ENCODE results near the gene SPART. TPM values are rescaled to one million over a fixed set of nuclear protein-coding genes. Genes with fewer than 3 reads are reported as not detected.
A peak's percentile ranks its signal among the peaks of the same experiment; 100 is the strongest.
"Not testable (repeated sequence)": the region's sequence is repeated elsewhere in the genome, so short reads cannot be mapped to it uniquely, and the experiment has no call there.

Gene SPART
- total RNA-seq, 1 experiment from 2014 or later = 91.3 TPM

DNA sequence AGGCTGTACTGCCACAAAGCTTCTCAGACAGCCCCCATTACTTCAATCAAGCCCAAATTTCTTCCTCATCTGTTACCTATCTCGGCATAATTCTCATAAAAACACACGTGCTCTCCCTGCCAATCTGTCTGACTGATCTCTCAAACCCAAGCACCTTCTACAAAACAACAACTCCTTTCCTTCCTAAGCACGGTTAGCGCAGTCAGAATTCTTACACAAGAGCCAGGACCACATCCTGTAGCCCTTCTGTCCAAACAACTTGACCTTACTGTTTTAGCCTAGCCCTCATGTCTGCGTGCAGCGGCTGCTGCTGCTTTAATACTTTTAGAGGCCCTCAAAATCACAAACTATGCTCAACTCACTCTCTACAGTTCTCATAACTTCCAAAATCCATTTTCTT lies 26.4 kb downstream of the SPART start:
- DNase-seq (ENCODE audit: low spot score) = not testable (repeated sequence)

DNA sequence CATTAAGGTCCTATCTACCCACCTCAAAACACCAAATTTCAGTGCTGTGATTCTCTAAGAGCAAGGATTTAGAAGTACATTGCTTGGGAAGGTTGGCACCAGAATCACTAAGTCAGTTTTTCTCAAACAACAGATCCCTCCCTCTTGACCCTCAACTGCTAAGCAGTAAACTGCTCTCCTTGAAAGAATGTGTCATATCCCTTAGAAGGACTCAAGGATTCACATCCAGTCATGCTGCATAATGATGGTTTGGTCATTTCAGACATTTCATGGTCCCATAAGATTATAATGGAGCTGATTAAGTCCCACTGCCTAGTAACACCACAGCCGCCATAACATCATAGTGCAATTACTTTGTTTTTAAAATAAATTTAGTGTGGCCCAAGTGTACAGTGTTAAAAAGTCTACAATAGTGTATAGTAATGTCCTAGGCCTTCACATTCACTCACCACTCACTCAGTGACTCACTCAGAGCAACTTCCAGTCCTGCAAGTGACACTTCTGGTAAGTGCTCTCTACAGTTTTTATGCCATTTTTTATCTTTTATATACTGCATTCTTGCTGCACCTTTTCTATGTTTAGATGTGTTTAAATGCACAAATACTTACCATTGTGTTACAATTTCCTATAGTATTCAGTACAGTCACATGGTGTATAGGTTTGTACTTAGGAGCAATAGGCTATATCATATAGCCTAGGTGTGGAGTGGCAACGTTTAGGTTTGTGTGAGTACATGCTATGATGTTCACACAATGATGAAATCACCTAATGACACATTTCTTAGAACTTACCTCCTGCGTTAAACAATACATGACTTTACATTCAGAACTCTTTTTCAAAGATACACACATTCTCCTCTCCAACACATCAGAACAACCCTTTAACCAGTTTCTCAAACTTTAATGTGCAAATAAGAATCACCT lies 32.9 kb downstream of the SPART start:
- no peak for DNase-seq (ENCODE audit: low spot score)

DNA sequence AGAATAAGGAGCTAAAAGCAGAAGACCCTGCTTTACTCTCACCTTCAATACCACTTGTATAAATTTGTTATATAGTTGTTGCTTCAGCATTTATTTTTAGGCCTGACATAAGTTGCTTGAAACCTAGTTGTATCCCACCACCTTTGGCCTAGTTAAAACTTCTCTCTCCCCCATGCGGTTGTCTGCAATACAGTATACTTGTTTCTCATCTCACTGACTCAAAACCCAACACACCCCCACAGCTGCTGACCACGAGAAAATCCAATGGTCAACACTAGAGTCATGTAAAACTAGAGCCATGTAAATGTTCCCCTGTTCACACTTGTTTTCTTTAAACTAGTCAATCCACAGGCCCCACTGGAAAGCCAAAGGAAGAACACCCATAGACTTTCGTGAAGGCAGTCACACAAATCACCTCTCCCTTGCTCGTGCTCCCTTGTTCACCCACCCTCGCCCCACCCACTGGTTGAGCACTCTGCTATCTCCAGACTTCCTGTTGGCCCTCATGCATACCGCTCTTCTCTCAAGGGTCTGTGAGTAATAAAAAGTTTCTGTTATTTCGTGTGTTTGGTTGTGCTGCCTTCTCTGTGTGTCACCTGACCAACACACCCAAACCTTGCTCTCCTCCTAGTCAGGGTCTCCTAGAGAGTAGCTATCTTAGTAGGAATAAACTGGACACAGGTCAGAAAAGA lies 35.6 kb downstream of the SPART start:
- DNase-seq (ENCODE audit: low spot score) = no peak

GRCh38 chr13:36302289-36302688 lies 43.9 kb downstream of the SPART start:
- no peak for DNase-seq (ENCODE audit: low spot score)

DNA sequence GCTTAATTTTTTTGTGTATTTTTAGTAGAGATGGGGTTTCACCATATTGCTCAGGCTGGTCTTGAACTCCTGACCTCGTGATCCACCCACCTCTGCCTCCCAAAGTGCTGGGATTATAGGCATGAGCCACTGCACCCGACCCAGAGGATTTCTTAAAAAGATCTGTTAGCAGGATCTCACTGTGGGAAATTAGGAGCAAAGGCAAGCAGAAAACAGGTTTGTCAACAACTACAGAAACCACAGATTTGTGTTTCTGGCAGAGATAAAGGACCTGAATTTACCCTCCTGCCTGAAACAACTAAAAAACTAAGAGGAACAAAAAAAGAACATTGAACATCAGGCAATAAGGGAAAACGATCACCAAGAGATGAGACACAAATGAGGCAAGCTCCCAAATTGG lies 46.7 kb downstream of the SPART start:
- DNase-seq (ENCODE audit: low spot score) = not testable (repeated sequence)

GRCh38 chr13:36298535-36299068 lies 47.6 kb downstream of the SPART start:
- peak; percentile 12 for DNase-seq (ENCODE audit: low spot score)

DNA sequence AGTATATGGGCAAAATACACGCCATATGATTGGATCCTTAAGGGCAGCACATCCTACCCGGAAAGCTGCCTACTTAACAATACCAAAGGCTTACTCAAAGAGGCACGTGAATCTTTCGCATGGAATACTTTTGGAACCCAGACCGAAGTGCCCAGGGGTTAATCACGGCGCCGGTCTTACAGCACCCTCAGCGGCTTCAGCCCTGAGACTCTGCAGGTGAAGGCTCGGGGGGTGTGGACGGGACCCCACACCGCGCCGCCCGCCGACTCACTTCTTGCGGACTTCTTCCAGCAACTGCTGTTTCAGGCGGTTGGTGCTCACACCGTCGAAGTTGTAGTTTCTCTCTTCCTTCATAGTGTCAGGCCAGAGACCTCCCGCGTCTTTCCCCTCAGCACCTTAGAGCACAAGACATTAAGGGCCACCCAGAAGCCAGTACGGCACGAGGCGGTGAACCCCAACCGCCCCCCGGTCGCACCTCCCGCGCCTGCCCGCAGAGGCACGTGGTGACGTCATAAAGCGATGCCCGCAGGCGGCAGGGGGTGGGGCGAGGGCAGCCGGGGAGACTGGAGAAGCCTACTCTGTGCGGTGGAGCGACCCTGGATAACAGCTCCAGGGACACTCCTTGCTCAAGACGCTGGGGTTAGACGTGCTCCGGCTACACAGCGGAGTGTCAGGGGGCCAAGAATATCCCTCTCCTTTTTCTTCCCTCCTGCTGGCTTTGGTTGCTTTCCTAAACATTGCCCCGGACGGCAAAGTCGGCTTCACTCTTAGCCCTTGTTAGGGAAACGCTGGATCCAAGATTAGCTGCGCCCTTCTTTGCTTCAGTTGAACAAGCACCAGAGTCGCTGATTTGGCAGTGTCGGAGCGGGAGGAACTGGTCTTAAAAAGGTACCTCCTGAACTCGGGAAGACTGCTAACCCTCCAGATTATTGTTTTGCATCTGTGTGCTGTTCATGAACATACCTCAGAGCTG lies 48.5 kb downstream of the SPART start, which contains the start of gene CCDC169:
Gene CCDC169 (minus strand): TSS at position 449 of the 973 bp plus-strand sequence. CDS start 95 bp downstream, at position 354.
- DNase-seq (ENCODE audit: low spot score) = peak; percentile 49

GRCh38 chr13:36294096-36294495 lies 52.1 kb downstream of the SPART start:
- no peak for DNase-seq (ENCODE audit: low spot score)

GRCh38 chr13:36293497-36293896 lies 52.7 kb downstream of the SPART start:
- DNase-seq (ENCODE audit: low spot score) = no peak

DNA sequence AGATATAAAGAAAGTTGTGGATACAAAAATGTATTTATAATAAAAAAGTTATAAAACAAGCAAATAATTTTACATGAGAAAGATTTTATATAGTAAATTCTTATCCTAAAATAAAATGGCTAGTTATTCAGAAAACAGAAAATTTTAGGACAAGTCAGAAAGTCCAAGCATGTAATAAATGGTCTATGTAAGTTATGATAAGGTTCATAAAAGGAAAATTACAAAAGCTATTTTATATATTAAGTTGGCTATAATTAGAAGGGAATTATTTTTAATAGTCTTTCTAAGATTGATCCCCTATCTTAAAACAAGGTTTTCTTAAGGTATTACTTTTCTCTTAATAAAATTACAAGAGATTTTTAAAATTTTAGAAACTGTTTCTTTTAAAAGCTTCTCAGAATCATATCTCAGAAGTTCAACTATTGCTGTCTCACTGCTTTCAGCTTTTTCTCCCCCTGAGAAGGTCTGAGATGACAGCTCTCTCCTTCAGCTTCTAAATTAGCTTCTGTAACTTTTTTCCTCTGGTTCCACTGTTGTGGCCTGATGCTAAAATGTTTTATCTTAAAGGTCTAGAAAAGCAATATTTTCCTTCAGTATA lies 57.3 kb downstream of the SPART start:
- no peak for DNase-seq (ENCODE audit: low spot score)

DNA sequence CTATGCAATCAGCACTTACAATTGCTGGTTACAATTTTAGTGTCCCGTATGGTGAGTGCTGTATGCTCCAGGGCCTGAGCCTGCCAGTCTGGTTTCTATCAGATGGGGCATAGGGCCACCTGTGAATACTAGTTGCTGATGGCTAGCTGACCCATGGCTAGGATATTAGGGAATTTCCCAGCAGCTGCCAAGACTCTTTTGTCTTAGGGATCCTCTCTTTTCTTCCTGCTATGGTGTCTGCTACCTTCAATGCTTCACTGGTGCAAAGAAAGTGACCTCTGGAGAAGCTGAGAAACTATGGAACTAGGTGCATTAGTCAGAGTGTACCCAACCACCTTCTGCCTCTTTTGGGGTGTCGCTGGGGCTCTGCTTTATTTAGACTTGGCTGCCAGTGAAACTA lies 60.2 kb downstream of the SPART start:
- DNase-seq (ENCODE audit: low spot score) = no peak

- peak; percentile 14 for DNase-seq (ENCODE audit: low spot score)
Observed at GRCh38 chr13:36282821-36283432, 63.3 kb downstream of the SPART start.

GRCh38 chr13:36275190-36276002 lies 70.8 kb downstream of the SPART start:
- DNase-seq (ENCODE audit: low spot score) = peak; percentile 50

- no peak for DNase-seq (ENCODE audit: low spot score)
Observed at GRCh38 chr13:36273431-36273830, 72.8 kb downstream of the SPART start.

GRCh38 chr13:36261976-36262375 lies 84.2 kb downstream of the SPART start:
- no peak for DNase-seq (ENCODE audit: low spot score)

- no peak for DNase-seq (ENCODE audit: low spot score)
Observed at GRCh38 chr13:36261011-36261410, 85.2 kb downstream of the SPART start.

DNA sequence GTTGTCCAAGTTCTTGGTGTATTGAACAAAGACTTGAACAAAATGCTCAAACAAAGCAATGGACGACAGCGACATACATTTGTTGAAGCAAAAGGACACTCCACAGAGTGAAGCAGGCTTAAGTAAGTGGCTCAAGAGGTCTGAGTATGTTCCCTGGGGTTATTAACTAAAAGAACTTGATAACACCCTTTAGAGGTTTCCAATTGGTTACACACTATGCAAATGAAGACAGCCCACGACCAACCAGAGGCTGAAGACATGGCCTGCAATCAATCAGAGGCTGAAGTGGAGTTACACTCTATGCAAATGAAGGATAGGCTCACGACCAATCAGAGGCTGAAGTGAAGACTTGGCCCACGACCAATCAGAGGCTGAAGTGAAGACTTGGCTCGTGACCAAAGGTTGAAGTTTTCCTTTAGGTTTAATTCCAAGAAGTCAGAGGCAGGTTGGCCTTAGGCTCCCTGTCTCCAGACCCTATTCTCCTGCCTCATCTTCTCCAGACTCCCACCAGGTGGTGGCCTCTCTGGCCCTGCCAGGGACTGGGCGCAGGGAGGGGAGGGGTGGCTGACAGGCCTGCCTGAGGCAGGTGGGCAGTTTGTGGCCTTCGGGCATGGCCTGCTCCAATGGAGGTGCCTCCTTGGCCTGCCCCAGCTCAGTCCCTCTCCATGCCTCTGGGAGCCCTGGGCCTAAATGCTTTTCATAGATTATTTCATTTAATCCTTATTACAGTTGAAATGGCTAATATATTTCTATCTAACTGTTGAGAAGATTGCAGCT lies 86.6 kb downstream of the SPART start:
- no peak for DNase-seq (ENCODE audit: low spot score)

- DNase-seq (ENCODE audit: low spot score) = no peak
Observed at GRCh38 chr13:36258831-36259230, 87.4 kb downstream of the SPART start.

Measured in A172 (cell line).